Lung microvascular endothelial cell (primary cell): ENCODE data around the gene TASOR2. TPM values are rescaled to one million over a fixed set of nuclear protein-coding genes. Genes with fewer than 3 reads are reported as not detected.
A peak's percentile ranks its signal among the peaks of the same experiment; 100 is the strongest.

Experiments
- DNase-seq, 2 donors: peaks; one replicate each; pipeline versions ENCODE4 v3.0.0 to v3.0.0-alpha.2; 2010; ENCODE audit warnings: low read depth in 2 of 2
- total RNA-seq: library from RNA; depleted of rRNA; stranded (reverse); fragments of >200 nt; gene quantifications from 2 replicates; pipeline ENCODE4 v1.2.1, GENCODE V29; 2014

TASOR2 gene
- total RNA-seq, 1 donor from 2014 or later, result 53.6 TPM

DNA sequence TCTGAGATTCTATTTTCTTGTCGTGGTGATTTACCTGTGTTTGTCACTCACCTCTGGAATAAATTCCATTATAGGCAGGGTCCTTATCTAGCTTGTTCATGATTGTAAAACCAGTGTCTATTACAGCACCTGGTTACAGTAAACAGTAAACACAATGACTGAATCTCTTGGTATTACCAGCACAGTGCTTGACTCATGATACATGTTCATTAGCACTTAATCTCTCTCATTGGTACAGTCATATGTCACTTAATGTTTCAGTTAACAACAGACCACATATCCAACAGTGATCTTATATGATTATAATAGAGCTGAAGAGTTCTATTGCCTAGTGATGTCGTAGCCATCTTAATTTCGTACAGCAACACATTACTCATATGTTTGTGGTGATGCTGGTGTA is 1.6 kb upstream of the TASOR2 start:
- no peak for DNase-seq

DNA sequence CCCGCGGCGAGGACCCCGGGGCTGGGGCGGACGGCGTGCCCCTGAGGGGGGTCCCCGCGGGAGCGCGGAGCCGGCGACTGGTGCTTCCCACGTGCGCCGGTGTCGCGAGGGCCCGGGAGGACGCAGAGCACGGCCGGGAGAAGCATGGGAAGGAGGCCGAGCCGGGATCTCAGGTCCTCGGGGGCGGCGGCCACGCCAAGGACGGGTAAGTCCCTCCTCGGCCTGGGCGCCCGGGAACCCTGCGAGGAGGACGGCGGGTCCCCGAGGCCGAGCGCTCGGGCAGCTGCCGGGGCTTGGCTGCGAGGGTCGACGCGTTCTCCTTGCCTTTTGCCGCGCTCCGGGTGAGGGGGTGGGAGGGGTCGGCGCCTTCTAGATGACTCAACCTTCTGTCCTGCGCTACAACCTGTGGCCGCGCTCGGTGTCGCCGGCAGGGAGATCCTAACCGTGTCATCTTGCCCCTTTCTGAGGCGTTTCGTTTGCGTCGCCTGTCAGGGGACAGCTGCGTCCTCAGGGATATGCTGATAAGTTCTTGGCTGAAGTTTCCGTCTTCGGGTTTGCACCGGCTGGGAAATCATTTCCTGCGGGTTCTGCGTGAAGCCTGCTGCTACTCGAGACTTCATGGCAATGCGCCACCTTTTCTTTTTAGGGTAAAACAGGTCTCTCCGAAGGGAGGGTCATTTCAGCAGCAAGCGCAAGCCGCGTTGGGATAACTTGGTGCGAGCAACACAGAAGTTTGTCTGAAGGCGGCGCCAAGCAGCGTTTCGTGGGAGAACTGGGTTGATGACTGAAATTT is 529 bp downstream of the TASOR2 start:
- DNase-seq, result peak; percentile 69 to 84

DNA sequence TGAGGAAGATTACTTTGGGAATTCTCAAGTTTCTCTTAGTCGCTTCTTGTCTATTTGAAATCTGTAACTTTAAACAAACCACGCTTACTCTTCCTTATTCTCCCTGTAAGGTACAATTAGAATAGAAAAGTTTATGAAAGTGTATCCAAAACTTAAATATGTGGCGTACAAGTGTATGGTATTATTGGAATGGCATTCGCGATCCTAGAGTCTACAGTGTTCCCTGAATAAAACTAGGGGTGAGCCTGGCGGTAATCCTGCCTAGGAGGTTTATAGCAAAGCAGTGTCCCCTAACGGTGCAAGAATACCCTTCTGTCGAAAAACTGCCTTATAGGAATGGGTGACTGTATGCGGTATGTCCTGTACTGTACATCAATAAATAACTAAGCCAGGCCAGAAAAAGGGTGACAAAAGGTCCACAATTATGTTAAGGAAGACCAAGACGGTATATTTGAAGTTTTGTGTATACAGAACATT is 1.2 kb downstream of the TASOR2 start:
- DNase-seq, result peak; percentile 31 to 37

DNA sequence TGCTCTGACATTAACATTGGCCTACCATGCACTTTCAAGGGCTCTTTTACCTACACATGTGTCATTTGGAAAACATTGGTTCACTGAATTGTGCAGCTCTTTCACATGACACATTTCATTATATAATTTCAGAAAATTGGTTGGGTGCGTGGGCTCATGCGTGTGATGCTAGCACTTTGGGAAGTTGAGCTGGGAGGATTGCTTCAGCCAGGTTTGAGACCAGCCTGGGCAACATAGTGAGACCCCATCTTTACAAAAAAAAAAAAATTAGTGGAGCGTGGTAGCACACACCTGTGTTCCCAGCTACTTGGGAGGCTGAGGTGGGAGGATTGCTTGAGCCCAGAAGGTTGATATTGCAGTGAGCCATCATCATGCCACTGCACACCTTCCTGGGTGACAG is 3.9 kb downstream of the TASOR2 start:
- no peak for DNase-seq

DNA sequence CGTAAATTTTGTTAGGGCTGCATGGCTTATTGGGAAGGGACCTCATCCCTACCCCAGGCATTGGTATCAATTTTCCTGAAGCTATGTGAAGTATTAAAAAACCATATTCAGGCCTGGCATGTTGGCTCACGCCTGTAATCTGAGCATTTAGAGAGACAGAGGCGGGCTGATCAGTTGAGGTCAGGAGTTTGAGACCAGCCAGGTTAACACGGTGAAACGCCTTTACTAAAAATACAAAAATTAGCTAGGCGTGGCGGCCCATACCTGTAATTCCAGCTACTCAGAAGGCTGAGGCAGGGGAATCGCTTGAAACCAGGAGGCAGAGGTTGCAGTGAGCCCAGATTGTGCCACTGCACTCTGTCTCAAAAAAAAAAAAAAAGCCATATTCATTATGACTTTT is 7.1 kb downstream of the TASOR2 start:
- DNase-seq, result no peak

DNA sequence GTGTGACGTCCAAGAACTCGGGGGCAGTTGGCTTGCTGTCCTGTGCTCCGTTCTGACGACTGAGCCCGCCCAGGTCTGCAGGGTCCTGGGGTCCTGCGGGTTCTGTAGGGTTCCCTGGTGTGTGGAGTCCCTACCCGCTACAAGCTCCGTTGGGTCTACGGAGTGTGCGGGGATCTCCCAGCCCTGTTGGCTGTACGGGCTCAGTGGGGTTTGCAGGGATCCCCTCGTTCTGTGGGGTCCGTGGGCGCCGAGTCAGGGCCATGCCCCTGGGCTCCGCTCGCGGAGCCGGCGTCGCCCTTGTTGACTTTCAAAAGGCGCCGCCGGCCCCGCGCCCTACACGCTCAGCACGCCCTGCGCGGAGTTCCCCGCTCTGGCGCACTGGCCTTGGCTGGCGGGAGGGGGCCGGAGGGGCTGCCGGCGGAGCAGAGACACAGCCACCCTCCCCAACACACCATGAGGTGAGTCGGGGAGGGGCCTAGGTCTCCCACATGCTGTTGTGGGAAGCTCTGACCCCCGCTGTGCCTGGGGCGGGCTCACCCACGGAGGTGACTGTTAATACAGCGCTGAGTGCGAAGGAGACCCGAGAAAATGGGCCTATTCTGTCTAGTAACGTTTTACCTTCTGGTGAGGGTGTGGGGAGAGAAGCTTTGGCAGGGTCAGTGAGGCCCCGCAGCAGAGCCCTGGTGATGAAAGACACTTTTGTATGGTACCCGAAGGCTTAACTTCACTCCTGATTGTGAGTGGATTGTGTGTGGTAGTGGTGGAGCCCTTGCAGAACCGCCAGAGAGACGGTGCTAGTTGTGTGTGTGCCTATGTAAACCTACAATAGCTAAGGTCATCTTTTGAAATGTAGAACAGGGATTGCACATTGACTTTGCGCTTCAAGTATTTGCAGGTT is 8.1 kb downstream of the TASOR2 start:
- DNase-seq, result peak; percentile 52 to 67

DNA sequence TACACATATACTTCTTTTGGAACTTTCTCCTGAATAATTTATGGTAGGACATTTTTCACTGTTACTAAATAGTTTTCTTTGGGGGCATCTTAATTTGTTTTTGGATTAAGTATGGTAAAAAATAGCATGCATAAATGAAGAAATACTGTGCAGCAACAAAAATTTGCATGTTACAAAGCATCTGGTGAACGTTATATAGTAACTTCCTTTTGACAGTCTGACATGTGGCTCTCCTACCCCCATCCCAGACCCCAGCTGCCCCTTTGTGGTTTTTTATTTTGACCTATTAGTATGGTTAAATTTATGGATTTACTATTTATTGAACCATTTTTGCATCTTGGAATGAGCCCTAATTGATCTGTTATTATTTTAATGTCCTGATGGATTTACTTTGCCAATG is 9.9 kb downstream of the TASOR2 start:
- no peak for DNase-seq

DNA sequence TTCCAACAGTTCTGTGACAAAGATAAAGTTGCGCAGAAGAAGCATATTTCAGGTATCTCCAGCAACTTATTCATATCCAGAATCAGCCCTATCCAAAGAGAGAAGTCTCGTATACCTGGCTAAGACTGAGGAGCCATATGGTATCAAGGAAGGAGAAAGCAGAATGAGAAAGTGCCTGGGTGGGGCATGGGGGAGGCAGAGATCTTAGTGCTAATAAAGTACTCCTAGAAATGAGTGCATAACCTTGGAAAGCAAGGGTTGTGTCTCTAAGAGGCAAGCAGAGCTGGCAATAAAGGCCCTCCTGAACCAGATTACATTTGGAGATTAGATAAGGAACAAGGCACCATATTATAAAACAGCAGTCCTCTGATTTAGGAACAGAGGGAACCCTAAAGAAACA is 12.7 kb downstream of the TASOR2 start:
- no peak for DNase-seq

DNA sequence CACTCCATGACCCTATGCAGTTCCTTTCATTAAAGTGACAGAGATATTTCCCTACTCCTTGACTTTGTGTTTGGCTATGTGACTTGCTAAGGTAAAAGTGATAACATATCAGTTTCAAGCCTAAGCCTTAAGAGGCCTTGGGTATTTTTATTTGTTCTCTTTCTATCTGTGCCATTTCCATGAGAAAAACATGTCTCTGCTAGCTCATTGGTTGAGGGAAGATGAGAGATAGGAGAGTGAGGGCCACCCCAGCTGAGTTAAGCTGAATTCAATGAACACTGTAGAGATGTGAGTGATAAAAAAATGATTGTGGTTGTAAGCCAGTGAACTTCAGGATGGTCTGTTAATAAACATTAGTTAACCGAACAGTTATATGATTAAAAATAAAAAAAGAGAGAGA is 13.4 kb downstream of the TASOR2 start:
- DNase-seq, result no peak

DNA sequence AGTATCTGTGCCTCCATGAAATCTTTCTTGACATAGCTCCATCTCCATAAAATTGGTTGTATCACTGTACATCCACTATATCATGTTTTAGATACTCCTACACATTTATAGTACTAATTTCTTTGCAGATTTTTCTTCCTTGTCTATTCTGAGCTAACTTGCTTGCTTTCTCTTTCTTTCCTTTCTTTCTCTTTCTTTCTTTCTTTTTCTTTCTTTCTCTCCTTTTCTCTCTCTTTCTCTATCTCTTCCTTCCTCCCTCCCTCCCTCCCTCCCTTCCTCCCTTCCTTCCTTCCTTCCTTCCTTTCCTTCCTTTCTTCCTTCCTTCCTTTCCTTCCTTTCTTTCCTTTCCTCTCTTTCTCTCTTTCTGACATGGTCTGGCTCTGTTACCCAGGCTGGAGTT is 23.7 kb downstream of the TASOR2 start:
- DNase-seq, result no peak

DNA sequence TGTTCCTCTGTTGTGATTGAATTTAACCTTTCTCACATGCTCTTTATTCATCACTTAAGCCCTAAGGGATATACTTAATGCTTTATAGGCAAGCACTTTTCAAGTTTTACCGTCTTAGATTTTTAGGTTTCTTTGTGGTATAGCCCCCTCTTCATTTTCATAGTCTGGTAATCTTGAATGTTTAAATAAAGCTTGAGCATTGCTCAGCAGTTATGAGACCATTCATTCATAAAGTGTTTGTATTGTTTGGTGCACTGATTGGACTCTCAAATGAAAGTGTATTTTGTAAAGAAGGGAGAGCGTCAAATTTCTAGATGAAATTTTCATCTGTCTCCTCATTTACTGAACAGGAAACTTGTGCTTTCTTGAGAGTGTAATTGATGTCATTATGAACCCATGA is 25.2 kb downstream of the TASOR2 start:
- no peak for DNase-seq

DNA sequence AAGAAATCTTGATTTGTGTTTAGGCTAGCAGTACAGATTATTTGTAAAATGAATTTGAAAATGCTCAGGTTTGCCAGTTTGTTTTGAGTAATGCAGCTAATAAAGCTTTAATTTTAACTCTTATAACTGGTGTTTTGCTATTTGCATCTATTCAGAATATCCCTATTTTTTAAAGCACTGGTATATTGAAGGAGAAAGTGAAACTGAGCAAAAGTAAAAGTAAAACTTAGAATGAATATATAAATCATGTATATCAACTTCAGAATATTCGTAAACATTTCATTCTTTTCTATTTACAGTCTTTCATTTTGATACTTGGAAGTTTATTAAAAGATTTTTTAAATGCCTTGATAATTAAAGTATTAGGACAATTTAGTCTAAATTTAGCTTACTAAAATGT is 26.2 kb downstream of the TASOR2 start:
- DNase-seq, result peak; percentile 21 to 39

DNA sequence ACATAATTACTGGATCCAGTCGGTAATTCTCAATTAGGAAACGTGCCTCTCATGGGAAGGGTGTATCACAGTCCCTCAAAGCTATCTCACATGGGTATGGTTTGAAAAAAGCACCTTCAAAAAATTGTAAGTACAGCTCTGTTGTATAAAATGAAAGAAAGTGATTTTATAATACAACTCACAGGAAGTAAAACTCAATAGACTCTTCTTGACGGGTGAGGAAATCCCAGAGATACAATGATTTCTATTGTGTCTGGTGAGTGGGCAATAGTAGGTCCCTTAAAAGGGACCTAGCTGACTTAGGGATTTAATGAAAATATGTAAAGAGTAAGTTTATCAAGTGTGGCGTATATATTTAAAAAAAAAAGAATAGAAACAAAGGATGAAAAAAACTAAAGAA is 27.0 kb downstream of the TASOR2 start:
- peak; percentile 35 to 53 for DNase-seq

DNA sequence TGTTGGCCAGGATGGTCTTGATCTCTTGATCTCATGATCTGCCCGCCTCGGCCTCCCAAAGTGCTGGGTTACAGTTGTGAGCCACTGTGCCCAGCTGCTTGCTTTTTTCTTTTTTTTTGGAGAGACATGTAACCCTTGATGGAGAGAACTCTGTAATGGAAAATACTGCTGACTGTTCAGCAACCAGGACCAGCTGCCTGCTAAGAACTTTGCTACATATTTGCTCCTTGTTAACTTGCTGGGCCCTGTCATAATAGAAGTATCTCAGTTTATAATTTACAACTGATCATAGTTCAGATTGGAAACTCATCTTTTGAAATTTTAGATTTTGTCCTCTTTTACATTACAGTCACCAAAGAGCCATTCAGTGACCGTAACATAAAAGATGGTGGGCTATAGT is 34.9 kb downstream of the TASOR2 start:
- DNase-seq, result no peak

DNA sequence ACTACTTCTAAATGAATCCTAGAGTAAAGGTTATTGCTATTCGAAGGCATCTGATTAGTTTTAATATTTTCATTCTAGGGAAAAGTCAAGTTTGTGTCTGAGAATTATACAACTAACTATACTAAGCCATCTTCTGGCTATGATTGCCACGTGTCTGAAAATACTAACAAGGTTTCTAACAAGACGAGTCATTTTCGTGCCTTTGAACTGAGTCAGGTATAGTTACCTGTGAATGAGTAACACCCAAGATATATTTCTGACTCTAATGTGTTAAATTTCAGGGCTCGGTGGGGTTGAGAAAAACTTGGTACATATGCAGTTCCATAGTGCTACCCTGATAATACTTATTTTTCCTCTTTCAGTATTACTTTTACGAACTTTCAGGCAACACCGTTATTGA is 35.5 kb downstream of the TASOR2 start:
- no peak for DNase-seq

DNA sequence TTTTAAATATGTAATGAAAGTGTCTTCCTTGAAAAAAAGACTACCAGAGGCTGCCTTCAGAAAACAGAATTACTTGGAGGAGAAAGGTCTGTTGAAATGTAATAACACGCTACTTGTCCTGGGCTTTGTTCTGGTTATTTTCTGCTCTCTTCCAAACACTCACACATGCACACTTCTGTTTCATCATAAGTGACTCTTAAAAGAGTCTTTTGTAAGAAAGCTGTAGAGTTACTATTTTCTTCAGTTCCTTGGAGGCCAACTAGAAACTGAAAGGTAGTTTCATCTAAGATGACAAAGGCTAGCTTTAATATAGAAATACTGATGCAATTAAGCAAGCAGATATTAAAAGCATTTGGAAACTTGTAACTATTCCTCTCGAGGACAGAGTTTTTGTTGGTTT is 39.1 kb downstream of the TASOR2 start:
- no peak for DNase-seq

DNA sequence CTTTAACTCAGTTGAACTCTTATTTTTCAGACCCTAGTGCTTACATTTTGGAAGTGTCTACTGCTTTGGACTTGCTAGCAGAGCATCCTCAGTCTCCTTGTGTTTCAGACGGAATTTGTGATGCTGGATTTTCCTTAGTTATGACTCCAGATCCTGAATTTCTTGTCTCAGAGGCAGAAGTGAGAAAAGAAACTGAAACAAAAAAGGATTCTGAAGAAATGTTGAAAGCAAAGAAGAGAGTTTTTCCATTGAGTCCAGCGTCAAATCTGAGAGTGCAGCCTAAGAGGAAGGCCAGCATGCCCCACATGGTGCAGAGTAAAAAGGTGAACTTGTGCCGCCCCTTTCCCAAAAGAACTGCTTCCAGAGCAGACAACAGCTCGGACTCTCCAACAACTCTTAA is 46.1 kb downstream of the TASOR2 start:
- no peak for DNase-seq

DNA sequence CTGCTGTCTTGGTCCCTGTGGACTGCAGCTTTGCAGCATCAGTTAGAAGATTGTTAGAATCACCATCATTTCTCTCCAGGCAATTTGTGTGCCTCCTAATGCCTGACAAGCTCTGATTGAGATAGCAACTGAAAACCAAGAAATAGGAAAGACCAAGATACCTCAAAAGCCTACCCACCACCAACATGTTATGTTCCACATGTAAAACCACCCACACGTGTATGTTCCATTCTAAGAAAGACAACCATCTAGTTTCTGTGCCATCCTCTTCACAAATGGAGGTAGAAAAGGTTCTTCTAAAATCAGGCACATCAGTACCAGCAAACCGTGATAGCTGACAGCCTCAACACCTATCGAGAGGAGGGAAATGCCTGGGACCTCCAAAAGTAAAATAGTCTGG is 46.9 kb downstream of the TASOR2 start:
- no peak for DNase-seq

DNA sequence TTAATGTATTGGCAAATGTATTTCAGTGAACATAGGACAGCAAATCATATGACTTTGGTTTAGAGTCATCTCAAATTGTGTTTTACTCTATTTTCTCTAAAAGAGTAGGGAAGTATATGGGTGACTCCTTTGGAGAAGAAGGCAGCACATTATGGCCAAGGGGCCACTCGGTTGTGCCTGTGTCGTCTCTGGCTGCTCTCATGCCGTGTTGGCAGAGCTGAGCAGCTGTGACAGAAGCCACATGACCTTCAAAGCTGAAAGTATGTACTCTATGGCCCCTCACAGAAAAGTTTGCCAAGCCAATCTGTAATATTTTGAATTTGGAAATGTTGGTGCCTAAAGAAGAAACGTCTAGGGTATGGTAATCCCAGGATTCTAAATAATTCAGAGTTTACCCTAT is 47.5 kb downstream of the TASOR2 start:
- no peak for DNase-seq
